ENCODE results near the gene PCCA.

GRCh38 chr13:100221166-100221565 is 132.3 kb downstream of the PCCA start:
- TF ChIP-seq, protein P1, sequence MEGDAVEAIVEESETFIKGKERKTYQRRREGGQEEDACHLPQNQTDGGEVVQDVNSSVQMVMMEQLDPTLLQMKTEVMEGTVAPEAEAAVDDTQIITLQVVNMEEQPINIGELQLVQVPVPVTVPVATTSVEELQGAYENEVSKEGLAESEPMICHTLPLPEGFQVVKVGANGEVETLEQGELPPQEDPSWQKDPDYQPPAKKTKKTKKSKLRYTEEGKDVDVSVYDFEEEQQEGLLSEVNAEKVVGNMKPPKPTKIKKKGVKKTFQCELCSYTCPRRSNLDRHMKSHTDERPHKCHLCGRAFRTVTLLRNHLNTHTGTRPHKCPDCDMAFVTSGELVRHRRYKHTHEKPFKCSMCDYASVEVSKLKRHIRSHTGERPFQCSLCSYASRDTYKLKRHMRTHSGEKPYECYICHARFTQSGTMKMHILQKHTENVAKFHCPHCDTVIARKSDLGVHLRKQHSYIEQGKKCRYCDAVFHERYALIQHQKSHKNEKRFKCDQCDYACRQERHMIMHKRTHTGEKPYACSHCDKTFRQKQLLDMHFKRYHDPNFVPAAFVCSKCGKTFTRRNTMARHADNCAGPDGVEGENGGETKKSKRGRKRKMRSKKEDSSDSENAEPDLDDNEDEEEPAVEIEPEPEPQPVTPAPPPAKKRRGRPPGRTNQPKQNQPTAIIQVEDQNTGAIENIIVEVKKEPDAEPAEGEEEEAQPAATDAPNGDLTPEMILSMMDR (IDR thresholded peaks at IDR 0.05; ENCODE audit: borderline replicate concordance, extremely low read depth, low read length, poor library complexity, severe bottlenecking) = no peak
- no peak for TF ChIP-seq EZH2 (IDR thresholded peaks at IDR 0.05; ENCODE audit: borderline replicate concordance, low read depth, low read length, severe bottlenecking)

Measured in DND-41 (cell line).